ENCODE results near the gene FOLR2.

DNA sequence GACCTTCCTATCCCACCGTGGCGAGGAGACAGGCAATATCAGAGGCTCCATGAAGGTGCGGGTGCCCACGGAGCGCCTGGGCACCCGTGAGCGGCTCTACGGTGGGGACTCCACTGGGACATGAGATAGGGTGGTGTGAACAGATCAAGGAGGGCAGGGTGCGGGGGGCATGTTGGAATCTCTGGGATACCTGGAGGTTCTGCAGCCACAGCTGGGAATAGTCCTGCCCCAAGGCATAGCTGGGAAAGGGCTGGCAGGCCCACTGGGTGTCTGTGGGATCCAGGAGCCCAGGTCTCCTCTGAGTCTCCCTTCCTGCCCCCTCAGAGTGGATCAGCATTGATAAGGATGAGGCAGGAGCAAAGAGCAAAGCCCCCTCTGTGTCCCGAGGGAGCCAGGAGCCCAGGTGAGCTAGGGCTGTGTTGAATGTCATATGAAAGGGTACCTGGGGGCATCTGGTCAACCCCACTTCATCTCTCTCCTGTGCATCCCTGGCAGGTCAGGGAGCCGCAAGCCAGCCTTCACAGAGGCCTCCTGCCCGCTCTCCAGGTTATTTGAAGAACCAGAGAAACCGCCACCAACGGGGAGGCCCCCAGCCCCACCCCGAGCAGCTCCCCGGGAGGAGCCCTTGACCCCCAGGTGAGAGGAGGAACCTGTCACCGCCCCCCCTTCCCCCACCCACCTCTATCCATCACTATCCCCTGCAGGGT is 18.9 kb downstream of the FOLR2 start:
- TF ChIP-seq POLR2A (IDR thresholded peaks at IDR 0.05; ENCODE audit: low read depth, low read length) (peak; percentile 22; the same call in 1 of the 2 replicates), TAF1 (IDR thresholded peaks at IDR 0.05; ENCODE audit: borderline replicate concordance, low read depth, low read length) (no peak)

All from GM12892 (cell line).